GM15510 (cell line): Measurements from ENCODE around the gene APOO.

Experiments
- POLR2A ChIP-seq: IDR thresholded peaks from 3 replicates; pipeline ENCODE4 v1.6.1; 2011; ENCODE audit warnings: borderline replicate concordance; ENCODE audit not compliant: insufficient read length; ENCODE audit errors: extremely low read depth

Gene APOO

GRCh38 chrX:23816179-23816578 lies 91.6 kb downstream of the APOO start:
- no peak for TF ChIP-seq POLR2A

- TF ChIP-seq POLR2A: no peak
These were observed 92.4 kb downstream of the APOO start for GRCh38 chrX:23815376-23815775.

GRCh38 chrX:23813808-23814207 lies 93.9 kb downstream of the APOO start:
- no peak for TF ChIP-seq POLR2A

GRCh38 chrX:23811656-23812055 lies 96.1 kb downstream of the APOO start:
- no peak for TF ChIP-seq POLR2A

- no peak for TF ChIP-seq POLR2A
These were observed 96.6 kb downstream of the APOO start for GRCh38 chrX:23811108-23811651.

GRCh38 chrX:23810279-23810678 lies 97.5 kb downstream of the APOO start:
- no peak for TF ChIP-seq POLR2A

- no peak for TF ChIP-seq POLR2A
These were observed 102.3 kb downstream of the APOO start for GRCh38 chrX:23805389-23805788.

GRCh38 chrX:23804578-23804977 lies 103.2 kb downstream of the APOO start:
- TF ChIP-seq POLR2A: no peak

- TF ChIP-seq POLR2A: no peak
These were observed 103.8 kb downstream of the APOO start for GRCh38 chrX:23803931-23804381.

GRCh38 chrX:23802431-23802830 lies 105.3 kb downstream of the APOO start:
- no peak for TF ChIP-seq POLR2A

- no peak for TF ChIP-seq POLR2A
These were observed 108.2 kb downstream of the APOO start for GRCh38 chrX:23799469-23800065.

- TF ChIP-seq POLR2A: no peak
These were observed 110.2 kb downstream of the APOO start for GRCh38 chrX:23797371-23798128.

- no peak for TF ChIP-seq POLR2A
These were observed 112.5 kb downstream of the APOO start for GRCh38 chrX:23795221-23795620.

- TF ChIP-seq POLR2A: no peak
These were observed 114.7 kb downstream of the APOO start for GRCh38 chrX:23792861-23793553.

- TF ChIP-seq POLR2A: no peak
These were observed 117.6 kb downstream of the APOO start for GRCh38 chrX:23790155-23790497.
